ENCODE results near the gene MSI2. TPM values are rescaled to one million over a fixed set of nuclear protein-coding genes. Genes with fewer than 3 reads are reported as not detected.

The MSI2 gene
- total RNA-seq, 1 donor, result 23.2 TPM

DNA sequence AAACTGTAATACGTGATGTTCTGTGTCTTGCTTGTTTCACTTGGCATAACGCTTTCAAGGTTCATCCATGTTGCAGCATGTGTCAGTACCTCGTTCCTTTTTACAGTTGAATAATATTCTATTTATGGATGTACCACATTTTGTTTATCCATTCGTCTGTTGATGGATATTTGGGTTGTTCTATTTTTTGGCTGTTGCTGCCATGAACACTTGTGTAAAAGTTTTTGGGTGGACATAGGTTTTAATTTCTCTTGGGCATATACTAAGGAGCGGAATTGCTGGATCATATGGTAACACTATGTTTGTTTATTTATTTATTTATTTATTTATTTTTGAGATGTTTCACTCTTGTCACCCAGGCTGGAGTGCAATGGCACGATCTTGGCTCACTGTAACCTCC, 137.0 kb downstream of the MSI2 start:
- TF ChIP-seq, protein P1, sequence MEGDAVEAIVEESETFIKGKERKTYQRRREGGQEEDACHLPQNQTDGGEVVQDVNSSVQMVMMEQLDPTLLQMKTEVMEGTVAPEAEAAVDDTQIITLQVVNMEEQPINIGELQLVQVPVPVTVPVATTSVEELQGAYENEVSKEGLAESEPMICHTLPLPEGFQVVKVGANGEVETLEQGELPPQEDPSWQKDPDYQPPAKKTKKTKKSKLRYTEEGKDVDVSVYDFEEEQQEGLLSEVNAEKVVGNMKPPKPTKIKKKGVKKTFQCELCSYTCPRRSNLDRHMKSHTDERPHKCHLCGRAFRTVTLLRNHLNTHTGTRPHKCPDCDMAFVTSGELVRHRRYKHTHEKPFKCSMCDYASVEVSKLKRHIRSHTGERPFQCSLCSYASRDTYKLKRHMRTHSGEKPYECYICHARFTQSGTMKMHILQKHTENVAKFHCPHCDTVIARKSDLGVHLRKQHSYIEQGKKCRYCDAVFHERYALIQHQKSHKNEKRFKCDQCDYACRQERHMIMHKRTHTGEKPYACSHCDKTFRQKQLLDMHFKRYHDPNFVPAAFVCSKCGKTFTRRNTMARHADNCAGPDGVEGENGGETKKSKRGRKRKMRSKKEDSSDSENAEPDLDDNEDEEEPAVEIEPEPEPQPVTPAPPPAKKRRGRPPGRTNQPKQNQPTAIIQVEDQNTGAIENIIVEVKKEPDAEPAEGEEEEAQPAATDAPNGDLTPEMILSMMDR (IDR thresholded peaks at IDR 0.05; ENCODE audit: extremely low read depth, low read depth, low read length), result no peak
- H3K4me2 ChIP-seq (ENCODE audit: insufficient read depth, low read length), result no peak overlapping the region
- peaks cover 5% of the 10 kb centered on the region for H4K20me1 ChIP-seq (ENCODE audit: insufficient read depth, low read length)
- H2AFZ ChIP-seq (ENCODE audit: low read length), result no peak overlapping the region
- no peaks in the 10 kb centered on the region for H3K4me1 ChIP-seq (ENCODE audit: insufficient read depth, low read length)
- H3K36me3 ChIP-seq (ENCODE audit: insufficient read depth, low read length), result no peaks in the 10 kb centered on the region
- H3K9me3 ChIP-seq (ENCODE audit: low read depth, low read length), result no peaks in the 10 kb centered on the region
- no peak overlapping the region for H3K27ac ChIP-seq (ENCODE audit: low read depth, low read length)
- no peaks in the 10 kb centered on the region for H3K27me3 ChIP-seq (ENCODE audit: insufficient read depth, low read length)
- no peak overlapping the region for H3K4me3 ChIP-seq (ENCODE audit: insufficient read depth, low read length)
- DNase-seq (ENCODE audit: insufficient read length, low spot score, missing footprints), result no peak
- H3K79me2 ChIP-seq (ENCODE audit: insufficient read depth, low read length), result no peaks in the 10 kb centered on the region

DNA sequence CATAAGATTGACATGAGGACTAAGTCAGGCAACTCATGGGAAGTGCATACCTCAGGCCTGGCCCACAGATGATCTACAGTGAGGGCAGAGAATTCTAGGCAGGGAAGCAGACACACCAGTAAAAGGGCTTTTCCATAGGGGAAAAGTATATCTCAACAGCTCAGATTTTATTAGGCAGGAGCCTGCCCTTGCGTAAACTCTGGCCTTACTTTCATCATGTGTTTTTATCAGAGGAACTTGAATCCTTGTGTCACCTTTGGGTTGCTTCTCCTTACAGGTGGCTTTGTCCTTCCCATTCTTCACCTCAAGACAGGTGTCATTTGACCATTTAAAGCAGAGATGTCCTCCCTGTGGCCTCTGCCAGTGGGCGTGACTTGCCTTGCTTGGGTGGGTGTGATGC, 138.1 kb downstream of the MSI2 start:
- H4K20me1 ChIP-seq (ENCODE audit: insufficient read depth, low read length), result peaks cover 5% of the 10 kb centered on the region
- TF ChIP-seq, protein P1 (IDR thresholded peaks at IDR 0.05; ENCODE audit: extremely low read depth, low read depth, low read length), result no peak
- H2AFZ ChIP-seq (ENCODE audit: low read length), result no peak overlapping the region
- H3K9me3 ChIP-seq (ENCODE audit: low read depth, low read length), result no peaks in the 10 kb centered on the region
- no peak for DNase-seq (ENCODE audit: insufficient read length, low spot score, missing footprints)
- H3K4me2 ChIP-seq (ENCODE audit: insufficient read depth, low read length), result no peak overlapping the region
- no peak overlapping the region for H3K27ac ChIP-seq (ENCODE audit: low read depth, low read length)
- no peaks in the 10 kb centered on the region for H3K79me2 ChIP-seq (ENCODE audit: insufficient read depth, low read length)
- H3K4me3 ChIP-seq (ENCODE audit: insufficient read depth, low read length), result no peak overlapping the region
- H3K27me3 ChIP-seq (ENCODE audit: insufficient read depth, low read length), result no peaks in the 10 kb centered on the region
- H3K36me3 ChIP-seq (ENCODE audit: insufficient read depth, low read length), result no peaks in the 10 kb centered on the region
- no peaks in the 10 kb centered on the region for H3K4me1 ChIP-seq (ENCODE audit: insufficient read depth, low read length)

DNA sequence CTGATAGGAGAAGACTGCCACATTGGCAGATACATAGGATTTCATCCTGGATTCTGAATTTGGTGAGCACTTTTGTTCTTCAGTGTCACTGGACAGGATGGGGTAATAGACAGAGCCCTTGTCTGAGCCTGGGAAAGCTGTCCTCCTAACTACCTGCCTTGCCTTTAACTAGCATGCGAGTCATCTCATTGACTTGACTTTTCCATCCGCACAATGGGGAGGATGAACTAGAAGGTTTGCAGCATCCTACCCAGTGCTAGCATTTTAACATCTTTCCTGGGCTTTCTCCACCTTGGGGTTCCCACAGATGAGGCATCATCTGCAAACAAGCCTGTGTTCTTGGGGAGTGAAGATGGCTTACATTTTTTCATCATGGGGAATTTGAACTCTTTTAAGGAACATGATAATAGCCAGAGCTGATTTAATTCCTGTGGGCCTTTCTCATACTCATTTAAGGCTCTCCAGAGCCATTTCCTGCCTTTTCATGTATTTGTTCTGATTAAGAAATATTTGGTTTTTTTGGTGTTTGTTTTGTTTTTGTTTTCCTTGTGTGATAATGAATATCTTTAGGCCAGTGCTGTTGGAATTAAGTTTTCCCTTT, 139.5 kb downstream of the MSI2 start:
- Histone ChIP-seq H3K27me3 (ENCODE audit: insufficient read depth, low read length) (no peaks in the 10 kb centered on the region), H3K4me1 (ENCODE audit: insufficient read depth, low read length) (no peaks in the 10 kb centered on the region), H3K79me2 (ENCODE audit: insufficient read depth, low read length) (no peaks in the 10 kb centered on the region), H4K20me1 (ENCODE audit: insufficient read depth, low read length) (peaks cover 5% of the 10 kb centered on the region), H3K27ac (ENCODE audit: low read depth, low read length) (no peak overlapping the region), H3K9me3 (ENCODE audit: low read depth, low read length) (no peaks in the 10 kb centered on the region), H3K4me3 (ENCODE audit: insufficient read depth, low read length) (no peak overlapping the region), H3K4me2 (ENCODE audit: insufficient read depth, low read length) (no peak overlapping the region), H2AFZ (ENCODE audit: low read length) (no peak overlapping the region), H3K36me3 (ENCODE audit: insufficient read depth, low read length) (no peaks in the 10 kb centered on the region)
- TF ChIP-seq, protein P1 (IDR thresholded peaks at IDR 0.05; ENCODE audit: extremely low read depth, low read depth, low read length), result no peak
- DNase-seq (ENCODE audit: insufficient read length, low spot score, missing footprints), result no peak

DNA sequence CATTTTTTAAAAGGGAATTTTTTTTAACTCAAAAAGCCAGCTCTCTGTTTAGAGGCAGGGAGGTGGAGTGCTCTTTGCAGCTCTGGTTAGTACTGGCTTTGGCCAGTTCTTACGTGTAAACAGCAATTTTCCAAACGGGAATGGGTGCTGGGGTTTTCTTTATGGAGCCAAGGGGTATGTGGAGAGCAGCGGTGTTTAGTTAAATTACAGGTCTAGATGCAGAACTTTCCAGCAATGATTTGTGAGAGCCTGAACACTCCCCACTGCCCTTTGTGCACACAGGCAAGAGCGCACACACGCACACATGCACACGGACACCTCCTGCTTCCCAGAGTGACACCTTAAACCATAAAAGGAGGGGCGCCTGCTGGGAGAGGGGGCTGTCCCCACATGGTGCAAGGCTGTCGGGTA, 140.2 kb downstream of the MSI2 start:
- Histone ChIP-seq H3K27me3 (ENCODE audit: insufficient read depth, low read length) (no peaks in the 10 kb centered on the region), H4K20me1 (ENCODE audit: insufficient read depth, low read length) (peaks cover 5% of the 10 kb centered on the region), H2AFZ (ENCODE audit: low read length) (no peak overlapping the region), H3K4me1 (ENCODE audit: insufficient read depth, low read length) (no peaks in the 10 kb centered on the region), H3K4me2 (ENCODE audit: insufficient read depth, low read length) (no peak overlapping the region), H3K36me3 (ENCODE audit: insufficient read depth, low read length) (no peaks in the 10 kb centered on the region), H3K79me2 (ENCODE audit: insufficient read depth, low read length) (no peaks in the 10 kb centered on the region), H3K4me3 (ENCODE audit: insufficient read depth, low read length) (no peak overlapping the region), H3K27ac (ENCODE audit: low read depth, low read length) (no peak overlapping the region), H3K9me3 (ENCODE audit: low read depth, low read length) (no peaks in the 10 kb centered on the region)
- DNase-seq (ENCODE audit: insufficient read length, low spot score, missing footprints), result no peak
- TF ChIP-seq, protein P1 (IDR thresholded peaks at IDR 0.05; ENCODE audit: extremely low read depth, low read depth, low read length), result no peak
